SK-MEL-5 (cell line): ENCODE measurements around the gene TMEM183A. TPM values are rescaled to one million over a fixed set of nuclear protein-coding genes. Genes with fewer than 3 reads are reported as not detected.
"Not testable (repeated sequence)": the region's sequence is repeated elsewhere in the genome, so short reads cannot be mapped to it uniquely, and the experiment has no call there.

Experiments
- DNase-seq: peaks from one replicate; pipeline ENCODE4 v3.0.0-alpha.2; 2016; ENCODE audit warnings: low read depth, low spot score
- in situ Hi-C: cut with HindIII; loops from 2 replicates; pipeline ENCODE4 v1.10.0; 2016; ENCODE audit warnings: low sequenced_read_pairs, high pct_unique_total_duplicates, low pct_unique_long_range_greater_than_20kb
- total RNA-seq: library from RNA; depleted of rRNA; stranded (reverse); fragments of >200 nt; shearing (Covaris generic); gene quantifications from 2 replicates; pipeline ENCODE4 v1.2.3, GENCODE V29; 2014

TMEM183A gene
- total RNA-seq, 1 experiment from 2014 or later: 78.1 TPM

- no peak for DNase-seq
- in situ Hi-C loops: no loop called here
These were observed 25.2 kb upstream of the TMEM183A start for GRCh38 chr1:202981939-202982338.

DNA sequence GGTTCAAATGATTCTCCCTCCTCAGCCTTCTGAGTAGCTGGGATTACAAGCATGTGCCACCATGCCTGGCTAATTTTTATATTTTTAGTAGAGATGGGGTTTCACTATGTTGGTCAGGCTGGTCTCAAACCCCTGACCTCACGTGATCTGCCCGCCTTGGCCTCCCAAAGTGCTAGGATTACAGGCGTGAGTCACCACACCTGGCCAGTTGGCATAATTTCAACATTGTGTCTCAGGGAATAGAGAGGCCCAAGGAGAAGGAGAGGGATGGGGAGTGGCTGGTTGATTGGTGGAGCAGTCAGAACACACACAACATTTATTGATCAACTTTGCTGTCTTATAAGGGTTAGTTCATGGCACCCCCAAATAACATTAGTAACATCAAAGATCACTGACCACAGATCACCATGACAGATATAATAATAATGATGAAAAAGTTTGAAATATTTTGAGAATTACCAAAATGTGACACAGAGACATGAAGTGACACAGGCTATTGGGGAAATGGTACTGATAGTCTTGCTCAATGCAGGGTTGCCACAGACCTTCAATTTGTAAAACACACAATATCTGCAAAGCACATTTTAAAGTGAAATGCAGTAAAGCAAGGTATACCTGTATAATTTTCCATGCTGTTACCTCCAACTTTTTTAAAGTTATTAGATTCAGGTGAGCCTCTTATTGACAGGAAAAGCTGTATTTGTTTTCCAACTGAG, 24.3 kb upstream of the TMEM183A start:
- DNase-seq: no peak
- in situ Hi-C loops: no loop called here

DNA sequence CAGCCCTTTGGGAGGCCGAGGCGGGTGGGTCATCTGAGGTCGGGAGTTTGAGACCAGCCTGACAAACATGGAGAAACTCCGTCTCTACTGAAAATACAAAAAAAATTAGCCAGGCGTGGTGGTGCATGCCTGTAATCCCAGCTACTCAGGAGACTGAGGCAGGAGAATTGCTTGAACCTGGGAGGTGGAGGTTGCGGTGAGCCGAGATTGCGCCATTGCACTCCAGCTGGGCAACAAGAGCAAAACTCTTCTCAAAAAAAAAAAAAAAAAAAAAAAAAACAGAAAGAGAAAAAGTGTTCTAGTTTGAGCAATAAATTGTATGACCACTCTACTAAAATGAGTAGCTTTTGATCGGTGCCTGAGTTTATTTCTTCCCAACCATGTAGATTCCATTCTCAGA, 21.1 kb upstream of the TMEM183A start:
- DNase-seq, in situ Hi-C loops: not testable (repeated sequence)

GRCh38 chr1:202987255-202987654, 19.9 kb upstream of the TMEM183A start:
- in situ Hi-C loops: no loop called here
- DNase-seq: no peak

- DNase-seq: no peak
These were observed 19.1 kb upstream of the TMEM183A start for GRCh38 chr1:202987922-202988583.

GRCh38 chr1:202989879-202990278, 17.3 kb upstream of the TMEM183A start:
- in situ Hi-C loops: no loop called here
- DNase-seq: no peak

More at GRCh38 chr1:202987922-202988583, 19.1 kb upstream of the TMEM183A start:
- in situ Hi-C loops: no loop called here

DNA sequence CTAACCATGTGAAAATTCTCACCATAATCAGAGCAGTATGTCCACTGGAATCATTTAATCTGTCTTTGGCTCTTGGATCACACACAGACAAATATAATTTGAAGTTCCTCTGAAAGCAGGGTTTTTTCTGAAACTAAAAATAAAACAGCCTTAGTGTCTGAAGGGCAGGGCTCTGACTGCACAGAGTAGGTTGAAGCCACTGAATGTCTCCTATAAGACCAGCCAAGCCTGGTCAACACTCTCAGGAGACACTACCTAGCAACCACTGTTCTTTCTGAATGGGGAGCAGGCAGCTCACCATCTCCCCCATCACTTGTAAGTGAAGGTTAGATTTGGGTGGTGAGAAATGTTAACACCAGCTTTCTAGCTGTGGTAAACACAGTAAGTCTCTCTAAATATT, 16.1 kb upstream of the TMEM183A start:
- no peak for DNase-seq
- in situ Hi-C loops: no loop called here

- DNase-seq: no peak
- in situ Hi-C loops: no loop called here
These were observed 12.4 kb upstream of the TMEM183A start for GRCh38 chr1:202994756-202995155.

GRCh38 chr1:202998836-202999750, 8.1 kb upstream of the TMEM183A start:
- peak; percentile 76 for DNase-seq
- in situ Hi-C loops: no loop called here

GRCh38 chr1:203000217-203000944, 6.8 kb upstream of the TMEM183A start:
- no peak for DNase-seq
- in situ Hi-C loops: no loop called here

DNA sequence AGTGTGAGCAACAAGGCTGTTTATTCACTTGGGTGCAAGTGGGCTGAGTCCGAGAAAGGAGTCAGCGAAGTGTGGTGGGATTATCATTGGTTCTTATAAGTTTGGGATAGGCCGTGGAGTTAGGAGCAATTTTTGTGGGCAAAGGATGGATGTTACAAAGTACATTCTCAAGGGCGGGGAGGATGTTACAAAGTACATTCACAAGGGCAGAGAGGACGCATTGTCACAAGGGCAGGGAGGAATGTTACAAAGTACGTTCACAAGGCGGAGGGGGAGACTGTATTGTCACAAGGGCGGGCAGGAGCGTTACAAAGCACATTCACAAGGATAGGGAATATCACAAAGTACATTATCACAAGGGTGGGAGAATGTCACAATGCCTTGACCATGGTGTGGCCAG, 5.2 kb upstream of the TMEM183A start:
- in situ Hi-C loops: no loop called here
- no peak for DNase-seq

- in situ Hi-C loops: no loop called here
- DNase-seq: no peak
These were observed 4.2 kb upstream of the TMEM183A start for GRCh38 chr1:203002951-203003350.

GRCh38 chr1:203005395-203006142, 1.6 kb upstream of the TMEM183A start:
- in situ Hi-C loops, DNase-seq: not testable (repeated sequence)

GRCh38 chr1:203009185-203009584, 2.0 kb downstream of the TMEM183A start:
- in situ Hi-C loops: no loop called here

DNA sequence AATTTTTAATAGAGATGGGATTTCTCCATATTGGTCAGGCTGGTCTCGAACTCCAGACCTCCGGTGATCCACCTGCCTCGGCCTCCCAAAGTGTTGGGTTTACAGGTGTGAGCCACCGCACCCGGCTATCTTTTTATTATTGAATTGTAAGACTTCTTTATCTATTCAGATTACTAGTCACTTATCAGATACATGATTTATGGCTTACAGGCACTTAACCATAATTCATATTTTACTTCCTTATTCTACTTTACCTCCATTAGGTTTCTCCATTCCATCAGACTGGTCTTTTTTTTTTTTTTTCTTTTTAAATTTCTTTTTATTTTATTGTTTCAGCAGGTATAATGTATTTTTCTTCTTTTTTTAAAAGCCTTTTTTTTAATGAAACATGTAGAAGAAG, 4.4 kb downstream of the TMEM183A start:
- no peak for DNase-seq
- in situ Hi-C loops: no loop called here

More at GRCh38 chr1:203009185-203009584, 2.0 kb downstream of the TMEM183A start:
- no peak for DNase-seq

DNA sequence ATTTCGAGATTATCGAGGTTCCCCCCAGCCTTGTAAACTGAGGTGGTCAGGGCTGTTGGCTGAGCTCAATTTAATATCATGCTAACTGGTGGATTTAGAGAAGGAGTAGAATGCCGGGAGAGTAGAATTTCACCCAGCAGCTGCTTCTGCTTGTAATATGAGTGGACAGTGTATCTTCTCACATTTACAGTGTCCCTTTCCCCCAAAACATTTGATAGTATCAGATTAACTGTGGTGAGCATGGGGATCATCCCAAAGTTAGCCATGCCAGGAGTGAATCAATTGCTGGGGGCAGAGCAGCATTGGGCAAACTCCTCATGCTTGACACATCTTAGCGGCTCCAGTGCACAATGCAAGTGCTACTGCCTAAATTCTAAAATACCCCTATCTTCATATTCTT, 9.9 kb downstream of the TMEM183A start:
- in situ Hi-C loops: no loop called here
- DNase-seq: no peak

DNA sequence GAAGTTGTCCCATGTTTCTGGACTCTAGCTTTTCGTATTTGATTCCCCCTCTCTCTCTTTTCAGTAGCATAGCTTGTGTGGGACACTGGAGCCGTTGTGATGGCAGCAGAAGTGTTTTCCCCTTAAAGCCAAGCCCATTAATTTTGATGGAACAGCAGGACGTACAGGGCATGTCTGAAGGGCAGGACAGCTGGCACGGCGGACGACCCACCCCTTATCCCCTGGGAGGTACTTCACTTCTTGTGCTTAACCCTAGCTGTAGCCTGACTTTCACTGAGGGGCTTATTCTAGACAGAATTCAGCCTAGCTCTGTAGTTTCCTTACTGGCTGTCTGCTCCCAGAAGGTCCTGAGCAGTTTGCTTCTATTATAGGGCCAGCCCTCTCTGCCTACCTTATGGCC, 10.5 kb downstream of the TMEM183A start:
- DNase-seq: no peak

More for the DNA sequence above, 10.5 kb downstream of the TMEM183A start:
- in situ Hi-C loops: no loop called here
